NCI-H2107 treated with DMSO at 0.1 percent for 48 hours (cell line): ENCODE results near the gene TEX44.
A peak's percentile ranks its signal among the peaks of the same experiment; 100 is the strongest.

Source experiments
- DNase-seq: peaks from one replicate; lab custom pipeline; 2025; ENCODE audit not compliant: unreplicated experiment; lab: John Stamatoyannopoulos, UW

TEX44 gene

GRCh38 chr2:231604685-231605606 is 12.3 kb downstream of the TEX44 start:
- DNase-seq: peak; percentile 79

- no peak for DNase-seq
Measured at GRCh38 chr2:231605607-231606091, 13.0 kb downstream of the TEX44 start.

- no peak for DNase-seq
Measured at GRCh38 chr2:231606941-231607340, 14.3 kb downstream of the TEX44 start.

GRCh38 chr2:231611273-231612108 is 18.8 kb downstream of the TEX44 start:
- no peak for DNase-seq

- DNase-seq: no peak
Measured at GRCh38 chr2:231612109-231612455, 19.4 kb downstream of the TEX44 start.

- DNase-seq: peak; percentile 20
Measured at GRCh38 chr2:231612456-231613330, 20.0 kb downstream of the TEX44 start.

GRCh38 chr2:231613331-231613662 is 20.6 kb downstream of the TEX44 start:
- peak; percentile 67 for DNase-seq

- peak; percentile 67 for DNase-seq
Measured at GRCh38 chr2:231613663-231614558, 21.2 kb downstream of the TEX44 start.

GRCh38 chr2:231614559-231615057 is 21.9 kb downstream of the TEX44 start:
- no peak for DNase-seq

- DNase-seq: no peak
Measured at GRCh38 chr2:231615058-231615671, 22.5 kb downstream of the TEX44 start.

- no peak for DNase-seq
Measured at GRCh38 chr2:231616296-231616695, 23.6 kb downstream of the TEX44 start.

- DNase-seq: no peak
Measured at GRCh38 chr2:231617059-231617926, 24.6 kb downstream of the TEX44 start.

- DNase-seq: no peak
Measured at GRCh38 chr2:231621051-231621879, 28.6 kb downstream of the TEX44 start.

GRCh38 chr2:231622963-231623362 is 30.3 kb downstream of the TEX44 start:
- DNase-seq: no peak

- no peak for DNase-seq
Measured at GRCh38 chr2:231626449-231626848, 33.8 kb downstream of the TEX44 start.

GRCh38 chr2:231627384-231628120 is 34.9 kb downstream of the TEX44 start:
- no peak for DNase-seq
